IPS-11a (cell line): ENCODE measurements around the gene GAB1.

Source experiments
- H3K4me3 ChIP-seq: one replicate; pipeline ENCODE4 v1.5.1; 2013; ENCODE audit warnings: low read depth, low read length, control low read depth

GAB1 gene

DNA sequence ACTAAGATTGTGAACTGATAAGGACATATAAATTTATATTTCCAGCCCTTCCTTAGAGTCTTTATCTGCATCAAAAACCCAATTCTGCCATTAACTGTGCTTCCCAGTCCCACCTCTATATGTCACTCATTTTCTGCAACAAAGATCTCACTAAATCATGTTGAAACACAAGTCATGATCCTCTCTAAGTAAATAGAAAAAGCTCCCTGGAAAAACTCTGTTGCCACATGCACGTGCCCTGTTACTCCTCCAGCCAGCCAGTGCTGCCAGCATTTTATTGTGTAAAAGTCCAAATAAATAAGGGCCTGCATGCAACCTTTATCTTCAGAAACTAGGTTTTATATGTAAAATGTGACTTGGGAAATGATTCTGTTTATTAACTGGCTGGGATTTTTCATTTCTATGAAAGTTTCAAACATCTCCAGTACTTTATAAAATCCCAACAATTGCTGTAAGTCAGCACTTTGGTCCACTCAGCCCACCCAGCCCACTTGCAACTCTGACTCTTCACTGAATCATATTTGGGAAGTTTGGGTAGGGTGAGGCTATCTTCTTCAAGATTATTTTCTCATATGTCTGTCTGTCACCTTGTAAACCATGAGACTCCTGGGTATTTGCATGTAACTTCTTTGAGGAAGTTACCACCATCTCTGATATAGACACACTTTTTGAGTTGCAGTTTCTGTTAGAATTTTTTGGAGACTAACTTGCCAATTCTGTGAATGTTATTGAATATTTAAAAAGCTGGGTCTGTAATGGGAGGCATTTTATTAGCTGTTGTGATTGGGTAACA, 136.9 kb downstream of the GAB1 start:
- H3K4me3 ChIP-seq = no peak overlapping the region

GRCh38 chr4:143477487-143477886, 140.8 kb downstream of the GAB1 start:
- H3K4me3 ChIP-seq = no peak overlapping the region

GRCh38 chr4:143481361-143481760, 144.7 kb downstream of the GAB1 start:
- H3K4me3 ChIP-seq = no peak overlapping the region

DNA sequence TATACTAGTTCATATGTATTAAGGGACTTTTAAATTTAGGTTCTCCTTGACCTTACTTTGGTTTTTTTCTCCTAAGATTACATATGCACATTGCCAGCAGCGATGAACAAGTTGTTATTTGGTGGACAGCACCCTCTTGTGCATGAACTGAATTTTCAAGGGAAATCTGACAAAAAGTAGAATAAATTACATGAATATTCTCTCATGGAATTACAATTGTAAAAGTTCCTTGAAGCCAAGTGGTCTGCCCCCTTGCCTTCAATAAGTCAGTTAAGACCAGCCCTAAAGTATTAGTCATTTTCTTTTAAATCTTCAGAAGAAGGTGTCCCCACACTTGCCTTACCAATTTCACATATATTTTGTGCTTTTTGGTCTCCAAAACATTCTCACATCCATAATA, 146.2 kb downstream of the GAB1 start:
- no peak overlapping the region for H3K4me3 ChIP-seq

GRCh38 chr4:143486314-143486713, 149.6 kb downstream of the GAB1 start:
- H3K4me3 ChIP-seq = no peak overlapping the region

GRCh38 chr4:143488687-143489086, 152.0 kb downstream of the GAB1 start:
- H3K4me3 ChIP-seq = no peak overlapping the region

GRCh38 chr4:143489106-143489505, 152.4 kb downstream of the GAB1 start:
- H3K4me3 ChIP-seq = no peak overlapping the region

- no peak overlapping the region for H3K4me3 ChIP-seq
Measured at GRCh38 chr4:143498021-143498420, 161.3 kb downstream of the GAB1 start.

GRCh38 chr4:143502231-143502630, 165.6 kb downstream of the GAB1 start:
- no peak overlapping the region for H3K4me3 ChIP-seq

- H3K4me3 ChIP-seq = no peak overlapping the region
Measured at GRCh38 chr4:143506031-143506430, 169.4 kb downstream of the GAB1 start.

GRCh38 chr4:143511906-143512305, 175.2 kb downstream of the GAB1 start:
- H3K4me3 ChIP-seq = no peak overlapping the region

GRCh38 chr4:143512978-143513313, 176.3 kb downstream of the GAB1 start:
- H3K4me3 ChIP-seq = peak overlapping the region; percentile 100

GRCh38 chr4:143513314-143514168, 176.9 kb downstream of the GAB1 start, which contains the start of gene SMARCA5:
Gene SMARCA5 (plus strand): TSS chr4:143513702. CDS start chr4:143513925, 223 bp downstream.
- peak within 1 kb of the TSS; percentile 100 for H3K4me3 ChIP-seq

GRCh38 chr4:143514169-143514495, 177.5 kb downstream of the GAB1 start:
- peak overlapping the region; percentile 100 for H3K4me3 ChIP-seq

DNA sequence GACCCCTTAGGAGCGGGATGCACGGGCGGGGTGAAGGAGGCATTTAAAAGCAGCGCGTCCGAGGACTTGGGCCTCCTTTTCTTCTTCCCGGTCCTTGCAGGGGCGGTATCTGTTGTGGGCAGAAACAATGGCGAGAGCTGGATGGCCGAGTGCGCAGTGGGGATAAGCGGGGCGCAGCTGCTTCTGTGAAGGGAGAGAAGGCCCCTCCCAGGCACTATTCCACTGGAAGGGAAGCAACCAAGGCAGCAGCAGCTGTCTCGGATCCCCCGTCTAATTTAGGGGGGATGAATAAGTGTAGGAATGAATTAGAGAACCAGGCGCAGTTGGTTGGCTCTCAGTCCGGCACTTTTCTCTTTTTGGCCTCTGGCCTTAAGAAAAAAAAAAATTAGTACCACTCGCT, 177.8 kb downstream of the GAB1 start:
- H3K4me3 ChIP-seq = peak overlapping the region; percentile 100

GRCh38 chr4:143514901-143515300, 178.2 kb downstream of the GAB1 start:
- H3K4me3 ChIP-seq = peak overlapping the region; percentile 100

DNA sequence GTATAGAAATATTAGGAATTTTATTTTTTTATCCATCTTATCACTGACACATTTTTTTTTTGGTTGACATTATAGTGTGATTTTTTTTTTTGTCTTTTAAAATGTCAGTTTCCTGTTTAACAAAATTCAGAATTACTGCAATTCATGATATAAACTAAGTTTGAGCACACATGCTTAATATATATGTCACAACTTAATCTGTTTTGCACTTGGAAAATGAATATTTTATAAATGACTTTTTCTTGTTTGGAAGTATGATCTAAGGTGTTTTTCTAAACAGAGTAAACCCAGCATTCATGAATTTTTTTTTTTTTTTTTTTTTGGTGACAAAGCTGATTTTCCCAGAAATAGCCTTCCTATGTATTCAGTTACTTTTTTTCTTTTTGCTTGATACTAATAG, 179.2 kb downstream of the GAB1 start:
- no peak overlapping the region for H3K4me3 ChIP-seq

DNA sequence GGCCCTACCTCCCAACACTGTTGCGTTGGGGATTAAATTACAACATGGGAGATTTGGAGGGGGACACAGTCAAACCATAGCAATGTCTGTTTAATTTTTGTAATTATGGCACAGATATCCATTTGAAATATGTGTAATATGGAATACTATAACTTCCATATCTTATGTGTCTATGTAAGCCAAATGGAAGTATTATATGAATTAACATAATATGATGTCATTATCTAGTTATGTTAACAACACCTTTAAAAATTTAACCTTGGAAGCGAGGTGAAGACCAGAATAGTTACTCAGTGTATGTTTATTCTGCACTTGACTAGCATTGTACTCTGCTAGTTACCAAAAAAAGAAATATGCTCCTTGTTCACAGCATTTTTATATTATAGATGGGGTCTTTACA, 181.1 kb downstream of the GAB1 start:
- H3K4me3 ChIP-seq = no peak overlapping the region
